ENCODE data around the gene GATAD2A.
A peak's percentile ranks its signal among the peaks of the same experiment; 100 is the strongest.

GATAD2A gene

DNA sequence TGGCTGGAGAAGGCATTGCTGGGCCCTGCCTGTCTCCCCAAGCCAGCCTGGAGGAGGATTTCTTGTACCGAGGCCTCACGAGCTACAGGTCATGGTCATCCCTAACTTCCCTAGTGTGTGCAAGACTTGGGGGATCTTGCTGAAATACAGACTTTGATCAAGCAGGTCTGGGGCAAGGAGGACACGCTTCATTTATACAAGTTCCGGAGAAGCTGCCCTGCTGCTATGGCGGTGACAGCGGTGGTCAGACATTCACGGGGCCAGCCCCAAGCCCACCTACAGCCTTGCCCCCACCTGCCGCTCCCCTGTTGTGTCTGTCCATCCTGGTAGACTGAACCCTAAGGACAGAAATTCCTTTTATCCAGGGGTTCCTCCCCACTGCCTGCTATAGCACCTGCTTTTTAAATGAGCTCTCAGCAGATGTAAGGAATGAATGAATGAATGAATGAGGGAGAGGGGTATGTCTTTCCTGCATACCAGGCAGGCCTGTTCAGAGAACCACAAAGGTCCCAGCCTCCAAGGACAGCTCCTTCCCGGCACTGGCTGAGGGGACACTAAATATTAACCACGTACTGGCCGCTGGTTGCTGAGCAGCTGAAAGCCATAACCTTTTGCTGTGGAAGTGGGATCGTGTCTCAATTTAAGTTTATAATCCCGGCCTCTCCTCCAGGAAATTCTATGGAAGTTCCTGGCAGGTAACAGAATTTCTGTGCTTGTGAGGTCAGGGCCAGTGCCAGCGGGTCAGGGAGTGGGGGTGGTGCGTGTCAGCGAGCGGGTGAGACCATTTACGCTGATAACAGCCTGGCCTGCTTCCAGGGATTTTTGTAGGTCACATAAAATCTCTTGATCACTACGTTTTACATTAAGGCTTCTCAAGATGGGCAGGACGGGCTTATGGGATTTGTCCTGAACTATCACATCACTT, 82.7 kb downstream of the GATAD2A start:
- DNase-seq = no peak
- no peaks in the 10 kb centered on the region for H3K27me3 Mint-ChIP-seq
- peak overlapping the region; percentile 97 for H3K27ac Mint-ChIP-seq
- H3K4me1 Mint-ChIP-seq (ENCODE audit: low read depth) = peaks cover 66% of the 10 kb centered on the region
- H3K9me3 Mint-ChIP-seq = no peaks in the 10 kb centered on the region
- peak overlapping the region; percentile 58 for H3K4me3 Mint-ChIP-seq
- H3K36me3 Mint-ChIP-seq (ENCODE audit: low read depth) = peaks cover 67% of the 10 kb centered on the region

DNA sequence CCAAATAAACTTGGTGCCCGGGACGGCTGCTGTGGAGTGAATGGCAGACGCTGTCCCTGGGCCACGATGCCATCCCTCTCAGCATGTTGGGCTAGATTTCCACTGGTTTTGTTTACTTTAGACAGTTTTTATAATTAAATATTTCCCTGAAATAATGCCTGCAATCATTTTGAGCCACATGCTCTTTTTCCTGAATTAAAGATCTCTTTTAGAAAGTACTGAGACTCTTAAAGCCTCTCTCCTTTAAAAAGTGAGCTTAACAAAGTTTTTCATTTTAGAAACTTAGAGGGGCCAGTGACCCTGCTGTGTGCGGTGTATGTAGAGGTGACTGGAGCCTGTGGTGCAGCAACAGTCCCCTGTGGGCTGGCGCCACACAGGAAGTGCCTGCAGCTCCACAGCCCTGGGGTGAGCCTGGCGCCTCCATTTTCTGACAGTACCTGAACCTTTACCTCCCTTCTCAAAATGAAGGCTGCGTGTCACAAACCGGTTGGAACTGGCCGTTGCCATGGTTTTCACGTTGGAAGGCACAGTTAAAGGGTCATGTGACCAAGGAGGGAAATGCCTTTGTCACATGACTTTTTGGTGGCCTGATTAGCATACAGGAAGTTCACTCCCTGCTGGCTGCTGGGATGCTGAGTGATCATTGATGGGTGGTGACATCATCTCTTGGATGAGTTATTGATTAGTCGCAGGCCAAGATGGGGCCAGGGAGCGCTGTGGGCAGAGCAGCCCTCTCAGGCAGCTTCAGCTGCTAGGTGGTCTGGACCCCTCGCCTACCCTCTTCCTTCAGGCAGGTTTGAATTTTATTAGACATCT, 83.6 kb downstream of the GATAD2A start:
- Mint-ChIP-seq H3K4me3 (peak overlapping the region; percentile 58), H3K4me1 (ENCODE audit: low read depth) (peaks cover 65% of the 10 kb centered on the region), H3K27ac (peak overlapping the region; percentile 97), H3K36me3 (ENCODE audit: low read depth) (peaks cover 69% of the 10 kb centered on the region), H3K9me3 (no peaks in the 10 kb centered on the region), H3K27me3 (no peaks in the 10 kb centered on the region)
- DNase-seq = peak; percentile 83

DNA sequence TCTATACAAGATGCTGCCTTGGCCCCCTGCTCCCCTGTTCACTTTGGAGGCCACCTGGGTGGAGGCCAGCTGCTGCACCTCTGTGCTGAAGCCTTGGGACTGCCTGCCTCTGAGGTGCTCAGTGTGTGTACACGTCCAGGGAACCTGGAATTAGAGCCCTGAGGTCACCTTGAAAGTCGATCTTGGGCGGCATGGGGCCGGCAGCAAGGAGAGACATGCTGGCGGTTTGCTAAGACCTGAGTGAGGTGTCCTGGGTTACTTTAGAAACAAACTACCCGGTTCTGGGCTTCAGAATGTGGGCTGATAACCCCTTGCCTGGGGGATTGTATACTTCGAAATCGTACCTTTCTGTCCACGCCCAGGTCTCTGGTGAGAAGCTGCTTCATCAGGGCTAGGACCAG, 84.3 kb downstream of the GATAD2A start:
- Mint-ChIP-seq H3K4me3 (peak overlapping the region; percentile 58), H3K36me3 (ENCODE audit: low read depth) (peaks cover 72% of the 10 kb centered on the region), H3K27ac (peak overlapping the region; percentile 97), H3K4me1 (ENCODE audit: low read depth) (peaks cover 64% of the 10 kb centered on the region), H3K9me3 (no peaks in the 10 kb centered on the region), H3K27me3 (no peaks in the 10 kb centered on the region)
- peak; percentile 45 for DNase-seq

DNA sequence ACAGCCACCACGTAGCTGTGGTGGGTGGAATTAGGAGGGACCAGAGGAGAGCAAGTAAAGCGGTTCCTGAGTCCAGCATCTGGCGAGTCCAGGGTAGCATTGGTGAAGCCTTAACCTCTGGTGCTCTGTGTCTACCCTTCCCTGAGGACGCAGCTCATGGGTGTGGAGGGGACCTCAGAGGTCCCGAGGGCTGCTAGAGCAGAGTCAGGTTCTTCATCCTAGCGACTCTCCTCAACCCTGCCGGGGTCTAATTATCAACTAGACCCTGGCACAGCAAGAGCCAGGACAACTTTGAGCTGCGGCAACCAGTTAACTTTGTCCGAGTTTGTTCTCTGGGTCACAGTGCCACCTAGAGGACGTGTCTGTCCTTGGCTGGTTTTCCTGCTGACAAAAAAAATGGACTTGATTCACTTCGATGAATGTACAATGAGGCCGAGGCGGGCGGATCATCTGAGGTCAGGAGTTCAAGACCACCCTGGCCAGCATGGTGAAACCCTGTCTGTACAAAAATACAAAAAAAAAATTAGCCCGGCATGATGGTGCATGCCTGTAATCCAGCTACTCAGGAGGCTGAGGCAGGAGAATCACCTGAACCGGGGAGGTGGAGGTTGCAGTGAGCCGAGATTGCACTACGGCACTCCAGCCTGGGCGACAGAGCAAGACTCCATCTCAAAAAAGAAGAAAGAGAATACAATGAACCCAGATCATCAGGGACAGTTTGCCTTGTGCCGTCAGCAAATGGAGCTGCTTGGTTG, 84.9 kb downstream of the GATAD2A start:
- Mint-ChIP-seq H3K27me3 (no peaks in the 10 kb centered on the region), H3K27ac (peak overlapping the region; percentile 97), H3K4me3 (no peak overlapping the region), H3K36me3 (ENCODE audit: low read depth) (peaks cover 73% of the 10 kb centered on the region), H3K9me3 (no peaks in the 10 kb centered on the region), H3K4me1 (ENCODE audit: low read depth) (peaks cover 59% of the 10 kb centered on the region)
- DNase-seq = peak; percentile 83

DNA sequence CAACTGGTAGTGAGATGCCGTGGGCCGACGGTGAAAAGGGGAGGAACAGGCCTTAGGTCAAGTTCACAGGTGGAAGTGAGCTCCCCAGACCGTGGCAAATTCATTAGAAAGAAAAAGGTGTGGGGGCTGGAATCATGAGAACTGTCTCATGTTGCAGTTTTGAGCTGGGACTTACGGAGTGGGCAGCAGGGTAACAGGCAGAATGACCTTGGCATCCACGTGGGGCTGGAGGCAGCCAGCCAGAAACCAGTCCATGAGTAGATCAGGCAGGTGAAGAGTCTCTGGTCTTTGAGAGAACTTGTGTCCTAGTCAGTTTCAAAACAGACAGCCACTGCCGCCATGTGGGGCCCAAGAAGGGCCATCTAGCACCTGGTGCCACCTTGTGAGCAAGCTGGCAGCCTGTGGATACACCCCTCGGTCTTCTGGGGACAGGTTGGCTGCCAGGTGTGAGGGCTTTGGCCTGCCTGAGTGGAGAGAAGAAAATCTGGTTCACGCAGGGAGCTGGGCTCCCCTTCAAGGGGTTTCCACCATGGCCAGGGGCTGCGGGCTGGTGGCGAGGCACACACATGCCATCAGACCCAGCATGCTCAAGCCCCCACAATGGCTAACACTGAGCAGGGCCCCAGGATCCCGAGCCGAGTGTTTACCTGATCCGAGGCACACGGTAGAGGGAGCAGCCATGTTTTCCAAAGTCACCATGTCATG, 86.0 kb downstream of the GATAD2A start:
- no peaks in the 10 kb centered on the region for H3K27me3 Mint-ChIP-seq
- no peak for DNase-seq
- no peaks in the 10 kb centered on the region for H3K9me3 Mint-ChIP-seq
- no peak overlapping the region for H3K4me3 Mint-ChIP-seq
- peaks cover 74% of the 10 kb centered on the region for H3K36me3 Mint-ChIP-seq (ENCODE audit: low read depth)
- H3K4me1 Mint-ChIP-seq (ENCODE audit: low read depth) = peaks cover 48% of the 10 kb centered on the region
- H3K27ac Mint-ChIP-seq = peak overlapping the region; percentile 97

DNA sequence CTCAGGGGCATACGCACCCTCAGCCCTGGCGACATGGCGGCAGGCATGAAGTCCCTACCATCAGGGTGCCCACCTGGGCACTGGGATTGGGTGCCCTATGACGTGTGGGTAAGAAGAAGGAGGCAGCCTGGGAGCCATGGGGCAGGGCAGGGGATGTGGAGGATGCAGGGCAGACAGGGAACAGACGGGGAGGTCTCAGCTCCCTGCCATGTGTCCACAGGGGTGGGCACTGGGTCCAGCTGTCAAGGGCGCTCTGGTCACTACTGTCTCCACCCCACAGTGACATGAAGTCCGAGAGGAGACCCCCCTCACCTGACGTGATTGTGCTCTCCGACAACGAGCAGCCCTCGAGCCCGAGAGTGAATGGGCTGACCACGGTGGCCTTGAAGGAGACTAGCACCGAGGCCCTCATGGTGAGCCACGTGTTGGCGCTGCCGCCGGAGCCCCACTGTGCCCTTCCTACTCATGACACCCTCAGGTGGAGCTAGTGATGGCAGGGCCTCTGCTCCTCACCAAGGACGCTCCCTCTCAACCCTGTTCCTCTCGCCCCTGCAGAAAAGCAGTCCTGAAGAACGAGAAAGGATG, 86.6 kb downstream of the GATAD2A start:
- Mint-ChIP-seq H3K4me1 (ENCODE audit: low read depth) (peaks cover 42% of the 10 kb centered on the region), H3K27me3 (no peaks in the 10 kb centered on the region), H3K36me3 (ENCODE audit: low read depth) (peaks cover 76% of the 10 kb centered on the region), H3K27ac (peak overlapping the region; percentile 35), H3K4me3 (no peak overlapping the region), H3K9me3 (no peaks in the 10 kb centered on the region)
- DNase-seq = no peak

DNA sequence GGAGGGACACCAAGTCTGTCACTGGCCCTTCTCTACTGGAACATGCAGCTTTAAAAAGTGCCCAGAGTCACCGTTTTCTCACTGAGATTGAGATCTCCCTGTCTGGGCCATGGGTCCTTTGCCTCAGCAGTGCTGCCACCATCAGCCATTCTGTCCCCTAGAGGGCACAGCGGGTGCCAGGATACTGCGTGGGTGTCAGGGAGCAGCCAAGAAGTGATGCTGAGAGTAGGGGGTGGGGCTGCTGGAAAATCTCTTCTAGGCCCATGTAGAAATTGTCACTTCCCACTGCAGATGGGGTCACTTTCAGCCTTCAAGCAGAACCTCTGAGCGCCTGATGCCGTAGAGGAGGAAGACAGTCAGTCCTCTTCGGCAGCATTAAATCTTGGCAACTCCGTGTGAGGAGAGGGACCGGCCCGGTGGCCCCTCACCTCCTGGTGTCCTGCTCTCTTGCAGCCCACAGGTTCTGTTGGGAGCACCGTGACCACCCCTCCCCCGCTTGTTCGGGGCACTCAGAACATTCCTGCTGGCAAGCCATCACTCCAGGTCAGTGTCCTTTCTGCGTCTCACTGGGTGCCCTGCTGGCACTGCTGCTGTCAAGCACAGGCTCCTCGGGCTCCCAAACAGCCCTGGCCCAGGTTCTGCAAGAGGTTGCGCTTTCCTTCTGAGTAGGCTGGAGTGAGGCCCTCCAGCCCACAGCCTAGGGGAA, 88.5 kb downstream of the GATAD2A start:
- H3K9me3 Mint-ChIP-seq = no peaks in the 10 kb centered on the region
- H3K27me3 Mint-ChIP-seq = no peaks in the 10 kb centered on the region
- peaks cover 25% of the 10 kb centered on the region for H3K4me1 Mint-ChIP-seq (ENCODE audit: low read depth)
- no peak overlapping the region for H3K4me3 Mint-ChIP-seq
- H3K27ac Mint-ChIP-seq = peak overlapping the region; percentile 39
- H3K36me3 Mint-ChIP-seq (ENCODE audit: low read depth) = peaks cover 83% of the 10 kb centered on the region
- DNase-seq = no peak

DNA sequence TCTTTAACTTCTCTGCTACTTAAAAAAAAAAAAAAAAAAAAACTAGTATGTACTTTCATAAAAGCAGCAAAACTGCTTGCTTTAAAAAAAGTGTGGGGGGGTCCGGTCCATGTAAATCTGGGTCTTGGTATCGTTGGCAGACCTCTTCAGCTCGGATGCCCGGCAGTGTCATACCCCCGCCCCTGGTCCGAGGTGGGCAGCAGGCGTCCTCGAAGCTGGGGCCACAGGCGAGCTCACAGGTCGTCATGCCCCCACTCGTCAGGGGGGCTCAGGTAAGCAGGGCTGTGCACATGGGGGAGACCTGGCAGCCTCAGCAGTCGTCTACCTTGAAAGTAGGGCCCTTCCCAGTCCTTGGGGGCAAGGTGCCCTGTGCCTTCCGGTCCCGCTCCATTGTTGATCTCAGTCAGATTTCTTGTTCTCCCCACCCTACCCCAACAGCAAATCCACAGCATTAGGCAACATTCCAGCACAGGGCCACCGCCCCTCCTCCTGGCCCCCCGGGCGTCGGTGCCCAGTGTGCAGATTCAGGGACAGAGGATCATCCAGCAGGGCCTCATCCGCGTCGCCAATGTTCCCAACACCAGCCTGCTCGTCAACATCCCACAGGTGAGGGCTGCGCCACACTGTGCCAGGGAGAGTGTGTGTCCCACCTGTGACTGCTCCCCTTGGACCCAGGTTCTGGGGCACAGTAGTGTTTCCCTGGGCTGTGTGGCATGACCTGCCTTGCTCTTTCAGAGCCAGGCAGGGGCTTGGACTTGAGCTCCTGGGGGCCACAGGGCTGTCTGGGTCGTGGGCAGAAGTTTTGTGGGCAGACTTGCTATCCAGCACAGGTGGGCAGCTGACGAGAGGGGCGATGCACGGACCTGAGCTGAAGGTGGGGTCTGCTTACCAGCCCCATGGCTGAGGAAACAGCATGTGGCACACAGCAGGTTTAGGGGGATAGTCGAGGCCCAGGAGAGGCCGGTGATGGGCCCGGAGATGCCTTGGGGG, 90.4 kb downstream of the GATAD2A start:
- Mint-ChIP-seq H3K4me3 (no peak overlapping the region), H3K27me3 (no peaks in the 10 kb centered on the region), H3K27ac (peak overlapping the region; percentile 63)

DNA sequence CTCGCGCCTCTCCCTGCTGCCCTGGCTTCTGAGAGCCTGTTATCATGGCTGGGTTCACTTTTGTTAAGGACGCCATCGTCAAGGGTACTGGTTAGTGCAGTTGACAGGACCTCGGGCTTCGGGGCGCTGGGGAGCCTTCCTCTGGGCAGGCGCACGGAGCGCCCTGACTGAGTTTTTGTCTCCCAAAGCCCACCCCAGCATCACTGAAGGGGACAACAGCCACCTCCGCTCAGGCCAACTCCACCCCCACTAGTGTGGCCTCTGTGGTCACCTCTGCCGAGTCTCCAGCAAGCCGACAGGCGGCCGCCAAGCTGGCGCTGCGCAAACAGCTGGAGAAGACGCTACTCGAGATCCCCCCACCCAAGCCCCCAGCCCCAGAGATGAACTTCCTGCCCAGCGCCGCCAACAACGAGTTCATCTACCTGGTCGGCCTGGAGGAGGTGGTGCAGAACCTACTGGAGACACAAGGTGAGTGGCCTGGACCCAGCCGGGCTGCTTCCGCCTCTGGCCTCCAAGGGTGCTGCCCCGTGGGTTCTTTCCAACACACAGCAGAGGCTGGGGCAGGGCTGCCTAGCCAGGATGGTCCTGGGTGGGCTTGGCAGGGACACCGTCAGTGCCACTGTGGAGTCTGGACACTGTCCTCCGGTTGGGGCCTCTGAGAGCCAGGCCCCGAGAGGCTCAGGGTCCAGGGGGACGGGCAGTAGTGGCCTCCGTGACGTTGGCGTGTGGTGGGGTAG, 92.9 kb downstream of the GATAD2A start:
- DNase-seq = no peak
- H3K4me3 Mint-ChIP-seq = no peak overlapping the region
- H3K4me1 Mint-ChIP-seq (ENCODE audit: low read depth) = peaks cover 5% of the 10 kb centered on the region
- H3K27ac Mint-ChIP-seq = peak overlapping the region; percentile 63
- H3K27me3 Mint-ChIP-seq = no peaks in the 10 kb centered on the region
- H3K36me3 Mint-ChIP-seq (ENCODE audit: low read depth) = peaks cover 96% of the 10 kb centered on the region
- H3K9me3 Mint-ChIP-seq = no peaks in the 10 kb centered on the region

More for the DNA sequence above, 90.4 kb downstream of the GATAD2A start:
- no peak for DNase-seq
- Mint-ChIP-seq H3K36me3 (ENCODE audit: low read depth) (peaks cover 96% of the 10 kb centered on the region), H3K9me3 (no peaks in the 10 kb centered on the region), H3K4me1 (ENCODE audit: low read depth) (peaks cover 6% of the 10 kb centered on the region)

DNA sequence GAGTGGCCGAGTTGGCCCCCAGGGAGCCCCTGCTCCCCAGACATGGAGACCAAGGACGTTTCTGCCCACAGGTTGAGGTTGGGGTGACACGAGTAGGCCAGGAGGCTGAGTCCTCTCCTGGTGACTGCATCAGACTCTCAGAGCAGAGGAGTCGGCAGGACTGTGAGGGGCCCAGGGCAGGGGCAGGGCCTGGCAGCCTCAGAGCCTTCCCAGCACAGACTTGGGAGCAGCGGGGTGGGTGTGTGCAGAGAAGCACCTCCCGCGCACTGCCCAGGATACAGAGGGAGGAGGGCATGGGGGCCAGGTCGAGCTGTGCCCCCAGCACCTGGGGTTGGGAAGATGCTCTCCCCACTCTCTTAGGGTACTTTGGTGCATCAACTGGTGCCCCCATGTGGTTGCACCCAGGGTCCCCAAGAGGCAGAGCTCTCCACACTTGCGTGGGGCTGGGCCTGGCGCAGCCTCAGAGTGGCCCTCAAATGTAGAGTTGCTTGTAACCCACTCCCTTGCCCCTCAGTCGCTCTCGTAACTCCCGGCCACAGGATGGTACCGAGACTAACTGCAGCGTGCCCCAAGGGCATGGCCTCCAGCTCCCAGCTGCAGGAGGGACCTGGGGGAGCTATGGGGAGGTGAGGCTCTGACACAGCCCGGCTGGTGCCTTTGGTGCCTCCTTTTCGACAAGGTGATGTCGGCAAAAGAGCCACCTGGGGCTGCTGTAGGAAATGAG, 94.0 kb downstream of the GATAD2A start:
- Mint-ChIP-seq H3K27me3 (no peaks in the 10 kb centered on the region), H3K9me3 (no peaks in the 10 kb centered on the region), H3K27ac (peak overlapping the region; percentile 63), H3K4me1 (ENCODE audit: low read depth) (peaks cover 1% of the 10 kb centered on the region), H3K4me3 (no peak overlapping the region), H3K36me3 (ENCODE audit: low read depth) (peaks cover 97% of the 10 kb centered on the region)
- no peak for DNase-seq

DNA sequence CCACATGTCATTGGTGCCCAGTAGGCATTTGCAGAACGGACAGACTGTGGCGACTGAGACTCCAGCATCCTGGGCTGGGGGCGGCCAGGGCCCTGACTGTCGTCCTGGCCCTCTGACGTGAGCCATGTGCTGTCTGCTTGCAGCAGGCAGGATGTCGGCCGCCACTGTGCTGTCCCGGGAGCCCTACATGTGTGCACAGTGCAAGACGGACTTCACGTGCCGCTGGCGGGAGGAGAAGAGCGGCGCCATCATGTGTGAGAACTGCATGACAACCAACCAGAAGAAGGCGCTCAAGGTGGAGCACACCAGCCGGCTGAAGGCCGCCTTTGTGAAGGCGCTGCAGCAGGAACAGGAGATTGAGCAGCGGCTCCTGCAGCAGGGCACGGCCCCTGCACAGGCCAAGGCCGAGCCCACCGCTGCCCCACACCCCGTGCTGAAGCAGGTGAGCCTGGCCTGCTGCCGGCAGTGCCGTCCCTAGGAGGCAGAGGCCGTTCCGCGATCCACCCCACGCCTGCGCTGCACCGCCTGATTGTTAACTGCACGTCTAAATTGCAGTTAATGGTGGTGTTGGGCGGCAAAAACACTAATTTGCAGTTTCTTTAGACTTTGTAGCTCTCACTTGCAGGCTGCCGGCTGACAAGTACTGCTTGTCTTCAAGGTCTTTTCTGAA, 95.6 kb downstream of the GATAD2A start:
- Mint-ChIP-seq H3K4me3 (no peak overlapping the region), H3K9me3 (no peaks in the 10 kb centered on the region), H3K36me3 (ENCODE audit: low read depth) (peaks cover 97% of the 10 kb centered on the region), H3K4me1 (ENCODE audit: low read depth) (no peaks in the 10 kb centered on the region), H3K27ac (no peak overlapping the region), H3K27me3 (no peaks in the 10 kb centered on the region)
- DNase-seq = no peak

All from activated T-cell treated with anti-CD3 and anti-CD28 coated beads, Interleukin-2, amount 50 U/mL, for 24 hours (primary cell).